Mucosa of descending colon (tissue), 3 donors: ENCODE measurements around the gene MND1. TPM values are rescaled to one million over a fixed set of nuclear protein-coding genes. Genes with fewer than 3 reads are reported as not detected.

ENCODE experiments used
- ATAC-seq: fragments of 200-7000 bp; cut with Tn5 transposase; one replicate; pipeline ENCODE4 v1.9.1; 2020; ENCODE audit warnings: mild to moderate bottlenecking, moderate library complexity
- DNase-seq, 3 donors: peaks; one replicate each; pipeline ENCODE4 v3.0.0-alpha.2; 2020
- H3K36me3 ChIP-seq: fragments of 200-600 bp; one replicate; pipeline ENCODE4 v1.8.0; 2021; ENCODE audit warnings: low read depth, mild to moderate bottlenecking
- H3K4me1 ChIP-seq: fragments of 200-600 bp; one replicate; pipeline ENCODE4 v1.8.0; 2021; ENCODE audit warnings: low read depth, mild to moderate bottlenecking
- H3K4me3 ChIP-seq: fragments of 200-600 bp; one replicate; pipeline ENCODE4 v1.8.0; 2021; ENCODE audit warnings: mild to moderate bottlenecking
- H3K9me3 ChIP-seq: fragments of 200-600 bp; one replicate; pipeline ENCODE4 v1.8.0; 2021; ENCODE audit warnings: mild to moderate bottlenecking
- intact Hi-C, 2 donors: fragments of 100-400 bp; cut with DNase I in 1 of 2; cut with micrococcal nuclease in 1 of 2; formaldehyde crosslinking; loops; one replicate each; pipeline versions ENCODE4 v1.11.0 to v1.11.1; 2022; cut with DNase I, micrococcal nuclease
- long read RNA-seq, 2 donors: library from polyadenylated mRNA; unstranded; transcript quantifications; one replicate each; pipeline ENCODE4 v2.0.0, GENCODE V29; 2019 to 2021
- total RNA-seq, 3 donors: library from RNA; stranded (reverse); fragmentation: NEBNext Ultra II Directional in 2 of 3; extraction: Animal tissue kit (Norgen Biotek cat#: 25700) in 2 of 3; gene quantifications; one replicate each; pipeline versions ENCODE4 v1.2.1 to v1.2.4, GENCODE V29; 2021 to 2023
- TF ChIP-seq, protein P1 (sequence below): fragments of 200-600 bp; IDR thresholded peaks from one replicate; pipeline ENCODE4 v1.8.0; 2022; ENCODE audit warnings: antibody characterized with exemption, mild to moderate bottlenecking
- donor health status: DM: no; HTN: no; CAD: no; lungs with moderate emphysema.
- donor health status: DM: no; HTN: no; CAD: no.
- donor health status: DM: no; HTN: yes; CAD: no.

Gene MND1
- total RNA-seq, result 1 to 10 TPM; 1.4 to 5.3 (median 1.6) TPM
- long read RNA-seq, donor 1, result 0 reads
- long read RNA-seq, donor 2, partial matches to known transcripts, result 2 of 6 reads
- long read RNA-seq, donor 2, other reads (novel, unspliced or antisense), result 0 of 6 reads

DNA sequence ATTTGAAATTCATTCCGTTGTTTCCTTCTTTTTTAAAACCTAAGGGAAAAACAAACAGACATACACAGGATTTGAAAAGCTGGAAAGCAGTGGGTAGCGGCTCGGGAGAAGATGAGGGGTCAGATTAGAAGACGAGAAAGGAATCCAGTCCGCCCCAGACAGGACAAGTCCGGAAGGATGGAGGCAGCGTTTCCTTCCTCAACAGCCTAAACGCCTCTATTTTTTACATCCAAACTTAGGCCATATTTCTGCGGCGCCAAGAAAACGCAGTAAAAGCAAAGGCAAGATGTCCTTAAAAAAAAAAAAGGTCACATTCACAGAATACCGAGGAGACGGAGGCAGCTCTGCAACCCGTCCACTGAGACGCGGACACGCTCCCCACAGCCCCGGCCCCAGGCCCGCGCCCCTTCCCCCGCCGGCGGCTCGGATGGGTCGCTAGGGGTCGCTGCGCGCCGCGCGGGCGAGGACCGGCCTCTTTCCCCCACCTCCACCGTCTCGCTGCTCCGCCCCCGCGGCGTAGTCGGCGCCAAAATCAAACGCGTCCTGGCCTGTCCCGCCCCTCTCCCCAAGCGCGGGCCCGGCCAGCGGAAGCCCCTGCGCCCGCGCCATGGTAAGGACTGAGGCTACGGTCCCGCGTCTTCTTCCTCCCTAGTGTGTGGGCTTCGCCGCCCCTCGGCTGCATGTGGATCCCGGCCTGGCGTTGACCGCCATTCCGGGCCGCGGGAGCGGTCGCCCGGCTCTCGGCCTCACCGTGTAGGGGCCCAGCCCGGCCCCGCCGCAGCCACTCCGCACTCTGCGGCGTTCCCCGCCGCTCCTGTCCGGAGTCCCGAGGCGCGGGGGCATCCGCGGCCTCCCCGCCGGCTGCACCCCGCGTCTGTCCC, at the start of gene MND1:
TSS of gene MND1 (plus strand) at position 558 of the 881 bp plus-strand sequence. CDS start at position 608, 50 bp downstream.
- Histone ChIP-seq H3K4me1 (peaks cover 3% of the 10 kb centered on the region), H3K4me3 (peak within 1 kb of the TSS; percentile 54), H3K9me3 (no peaks in the 10 kb centered on the region), H3K36me3 (no peaks in the 10 kb centered on the region)
- DNase-seq, result peak; percentile 89 to 91 (median 90)
- ATAC-seq, result peak; percentile 93
- TF ChIP-seq, protein P1, sequence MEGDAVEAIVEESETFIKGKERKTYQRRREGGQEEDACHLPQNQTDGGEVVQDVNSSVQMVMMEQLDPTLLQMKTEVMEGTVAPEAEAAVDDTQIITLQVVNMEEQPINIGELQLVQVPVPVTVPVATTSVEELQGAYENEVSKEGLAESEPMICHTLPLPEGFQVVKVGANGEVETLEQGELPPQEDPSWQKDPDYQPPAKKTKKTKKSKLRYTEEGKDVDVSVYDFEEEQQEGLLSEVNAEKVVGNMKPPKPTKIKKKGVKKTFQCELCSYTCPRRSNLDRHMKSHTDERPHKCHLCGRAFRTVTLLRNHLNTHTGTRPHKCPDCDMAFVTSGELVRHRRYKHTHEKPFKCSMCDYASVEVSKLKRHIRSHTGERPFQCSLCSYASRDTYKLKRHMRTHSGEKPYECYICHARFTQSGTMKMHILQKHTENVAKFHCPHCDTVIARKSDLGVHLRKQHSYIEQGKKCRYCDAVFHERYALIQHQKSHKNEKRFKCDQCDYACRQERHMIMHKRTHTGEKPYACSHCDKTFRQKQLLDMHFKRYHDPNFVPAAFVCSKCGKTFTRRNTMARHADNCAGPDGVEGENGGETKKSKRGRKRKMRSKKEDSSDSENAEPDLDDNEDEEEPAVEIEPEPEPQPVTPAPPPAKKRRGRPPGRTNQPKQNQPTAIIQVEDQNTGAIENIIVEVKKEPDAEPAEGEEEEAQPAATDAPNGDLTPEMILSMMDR, result peak; percentile 86
- intact Hi-C loops, result loop anchor here (5.0 to 10.0 kb wide), 2 partner anchors 230 to 233 kb away; no protein-coding TSS in a partner anchor

DNA sequence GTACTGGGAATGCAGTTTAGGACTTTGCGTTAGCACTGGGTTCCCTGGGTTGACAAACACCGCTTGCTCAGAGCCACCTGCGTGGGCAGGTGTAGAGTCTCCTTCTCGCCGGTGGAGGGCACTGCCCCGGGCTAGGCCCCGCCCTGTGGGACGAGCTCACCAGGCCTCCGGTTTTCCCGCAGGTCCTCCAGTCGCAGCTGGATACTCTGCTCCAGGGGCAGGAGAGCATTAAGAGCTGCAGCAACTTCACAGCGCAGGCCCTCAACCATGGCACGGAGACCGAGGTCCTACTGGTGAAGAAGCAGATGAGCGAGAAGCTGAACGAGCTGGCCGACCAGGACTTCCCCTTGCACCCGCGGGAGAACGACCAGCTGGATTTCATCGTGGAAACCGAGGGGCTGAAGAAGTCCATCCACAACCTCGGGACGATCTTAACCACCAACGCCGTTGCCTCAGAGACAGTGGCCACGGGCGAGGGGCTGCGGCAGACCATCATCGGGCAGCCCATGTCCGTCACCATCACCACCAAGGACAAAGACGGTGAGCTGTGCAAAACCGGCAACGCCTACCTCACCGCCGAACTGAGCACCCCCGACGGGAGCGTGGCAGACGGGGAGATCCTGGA, 49.2 kb upstream of the MND1 start:
- TF ChIP-seq, protein P1, result no peak
- H3K36me3 ChIP-seq, result peaks cover 8% of the 10 kb centered on the region

DNA sequence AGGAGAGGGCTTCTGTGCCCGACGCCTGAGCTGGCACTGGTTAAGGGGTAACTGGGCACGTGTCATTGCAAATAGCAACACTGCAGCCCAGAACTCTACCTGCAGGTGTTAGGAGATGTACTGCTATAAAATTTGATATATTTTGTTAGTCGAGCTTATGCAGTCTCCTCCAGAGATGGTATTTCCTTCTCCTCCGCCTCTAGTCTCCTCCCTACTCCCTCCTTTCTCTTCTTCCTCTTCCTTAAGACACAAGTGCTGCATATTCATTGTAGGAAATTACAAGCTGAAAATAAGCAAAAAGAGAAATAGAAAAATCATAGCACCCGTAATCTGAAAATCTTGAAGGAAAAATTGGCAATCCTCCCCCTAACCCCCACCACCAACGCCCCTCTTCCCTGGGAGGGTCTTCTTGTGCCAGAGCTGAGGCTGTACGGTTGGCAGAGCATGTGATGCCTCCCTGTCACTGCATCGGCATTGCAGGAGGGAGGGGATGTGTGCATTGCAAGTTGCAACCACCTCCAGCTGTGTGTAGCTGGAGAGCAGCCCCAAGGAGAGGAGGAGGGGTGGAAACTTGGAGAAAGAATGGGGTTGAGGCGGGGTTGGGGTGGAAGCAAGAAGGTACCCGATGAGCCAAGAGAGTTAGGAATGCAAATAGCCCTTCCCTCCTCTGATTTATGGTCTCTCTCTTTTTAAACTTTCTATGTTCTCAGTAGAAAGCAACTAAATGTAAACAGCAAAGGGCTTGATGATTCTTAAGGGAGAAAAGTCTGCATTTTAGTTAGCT, 48.3 kb upstream of the MND1 start:
- intact Hi-C loops, result no loop called here
- Histone ChIP-seq H3K4me1 (peaks cover 5% of the 10 kb centered on the region), H3K4me3 (no peak overlapping the region), H3K9me3 (peaks cover 4% of the 10 kb centered on the region), H3K36me3 (peaks cover 8% of the 10 kb centered on the region)
- TF ChIP-seq, protein P1, result no peak
- ATAC-seq, result peak; percentile 42
- peak; percentile 15 to 43 (median 30) for DNase-seq

More for the DNA sequence above, 49.2 kb upstream of the MND1 start:
- intact Hi-C loops, result no loop called here
- DNase-seq (peak in 1 of 3 donors; percentile 48), ATAC-seq (peak; percentile 22)
- H3K4me3 ChIP-seq, result no peak overlapping the region
- peaks cover 5% of the 10 kb centered on the region for H3K4me1 ChIP-seq
- H3K9me3 ChIP-seq, result peaks cover 4% of the 10 kb centered on the region

DNA sequence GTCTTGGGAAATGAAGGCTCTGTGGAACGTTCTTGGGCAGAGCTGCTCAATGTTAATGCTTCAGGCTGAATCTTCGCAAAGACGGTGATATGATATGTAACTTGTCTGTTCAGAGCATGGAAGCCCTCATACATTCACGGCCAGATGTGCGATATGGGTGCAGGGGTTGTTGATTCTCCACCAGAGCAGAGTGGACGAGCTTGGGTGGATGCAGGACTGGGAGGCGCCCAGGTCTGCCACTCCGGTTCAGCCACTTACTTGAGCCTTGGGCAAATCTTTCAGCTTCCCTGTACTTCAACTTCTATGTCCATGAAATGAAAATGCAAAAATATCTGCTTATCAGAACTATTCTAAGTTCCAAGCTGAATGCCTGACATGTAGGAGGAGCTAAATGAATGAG, 47.4 kb upstream of the MND1 start:
- peaks cover 8% of the 10 kb centered on the region for H3K36me3 ChIP-seq
- TF ChIP-seq, protein P1, result no peak
- H3K4me1 ChIP-seq, result peaks cover 5% of the 10 kb centered on the region
- ATAC-seq (no peak), DNase-seq (no peak)
- no peak overlapping the region for H3K4me3 ChIP-seq
- peaks cover 4% of the 10 kb centered on the region for H3K9me3 ChIP-seq
- intact Hi-C loops, result no loop called here

- intact Hi-C loops, result loop anchor here in 1 of 2 donors (10.0 kb wide), 1 partner anchor 96 kb away; no protein-coding TSS in a partner anchor
- no peaks in the 10 kb centered on the region for H3K36me3 ChIP-seq
- TF ChIP-seq, protein P1, result no peak
- DNase-seq (no peak), ATAC-seq (no peak)
- H3K9me3 ChIP-seq, result no peaks in the 10 kb centered on the region
- no peaks in the 10 kb centered on the region for H3K4me1 ChIP-seq
- H3K4me3 ChIP-seq, result no peak overlapping the region
Measured at GRCh38 chr4:153310793-153311192, 33.7 kb upstream of the MND1 start.
